ENCODE results near the gene CNTNAP2. TPM values are rescaled to one million over a fixed set of nuclear protein-coding genes. Genes with fewer than 3 reads are reported as not detected.

Gene CNTNAP2
- total and polyA plus RNA-seq, 8 donors, result 0.94 to 42.5 (median 38.6) TPM

DNA sequence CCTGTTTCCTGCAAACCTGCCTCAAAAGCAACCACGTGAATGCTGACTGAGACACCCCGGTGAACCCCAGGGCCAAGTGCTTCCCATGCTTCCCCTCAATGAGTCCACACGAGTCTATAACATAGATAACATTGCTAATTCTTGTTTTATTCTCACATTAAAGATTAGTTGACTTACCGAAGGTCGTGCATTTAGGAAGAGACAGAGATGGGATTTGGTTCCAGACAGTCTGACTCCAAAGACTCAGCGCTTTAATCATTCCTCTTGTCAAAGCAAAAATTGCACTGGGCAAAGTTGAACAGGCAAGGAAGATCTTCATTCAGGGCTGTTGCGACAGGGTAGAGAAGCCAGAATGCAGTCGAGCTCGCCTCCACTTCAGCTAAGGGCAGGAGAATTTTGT, 2038.4 kb downstream of the CNTNAP2 start:
- H3K36me3 ChIP-seq, result no peaks in the 10 kb centered on the region
- no peaks in the 10 kb centered on the region for H3K9me3 ChIP-seq
- H3K27me3 ChIP-seq, result no peaks in the 10 kb centered on the region
- no peak overlapping the region for H3K27ac ChIP-seq
- no peak overlapping the region for H3K4me3 ChIP-seq
- intact Hi-C loops (cut with DNase I), result no loop called here
- ATAC-seq, result no peak
- no peak for TF ChIP-seq CTCF (IDR thresholded peaks at IDR 0.05)
- H3K4me1 ChIP-seq, result peaks cover 0 to 4% of the 10 kb centered on the region in 2 donors
- no peak for DNase-seq

- DNase-seq (no peak), ATAC-seq (no peak)
- no peaks in the 10 kb centered on the region for H3K27me3 ChIP-seq
- no peak for TF ChIP-seq CTCF (IDR thresholded peaks at IDR 0.05)
- H3K27ac ChIP-seq, result no peak overlapping the region
- H3K36me3 ChIP-seq, result no peaks in the 10 kb centered on the region
- intact Hi-C loops (cut with DNase I), result no loop called here
- H3K4me1 ChIP-seq, result peaks cover 0 to 4% of the 10 kb centered on the region in 2 donors
- no peaks in the 10 kb centered on the region for H3K9me3 ChIP-seq
- H3K4me3 ChIP-seq, result no peak overlapping the region
Observed at GRCh38 chr7:148155826-148156225, 2039.2 kb downstream of the CNTNAP2 start.

GRCh38 chr7:148156233-148156632, 2039.6 kb downstream of the CNTNAP2 start:
- H3K27me3 ChIP-seq, result no peaks in the 10 kb centered on the region
- no peak for ATAC-seq
- no peak for TF ChIP-seq CTCF (IDR thresholded peaks at IDR 0.05)
- no peak for DNase-seq
- no peaks in the 10 kb centered on the region for H3K9me3 ChIP-seq
- H3K4me3 ChIP-seq, result no peak overlapping the region
- H3K36me3 ChIP-seq, result no peaks in the 10 kb centered on the region
- intact Hi-C loops (cut with DNase I), result no loop called here
- peaks cover 0 to 4% of the 10 kb centered on the region in 2 donors for H3K4me1 ChIP-seq
- H3K27ac ChIP-seq, result no peak overlapping the region

DNA sequence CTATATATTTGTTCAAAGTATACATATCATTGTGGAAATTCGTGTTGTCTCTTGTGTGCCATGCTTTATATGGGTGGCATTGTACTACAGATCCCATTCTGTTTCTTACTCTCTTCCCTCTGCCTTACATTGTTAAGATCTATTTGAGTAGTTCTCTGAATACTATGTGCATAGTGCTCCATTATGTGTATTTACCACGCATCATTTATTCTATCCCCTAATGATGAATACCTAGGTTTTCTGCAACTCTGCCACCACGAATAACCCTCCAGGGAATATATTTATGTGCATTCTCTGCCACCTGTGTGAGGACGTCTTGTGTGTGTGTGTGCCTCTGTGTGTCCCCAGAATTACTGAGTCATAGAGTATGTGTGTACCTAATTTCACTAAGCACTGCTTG, 2042.7 kb downstream of the CNTNAP2 start:
- Histone ChIP-seq H3K4me3 (no peak overlapping the region), H3K27ac (no peak overlapping the region), H3K4me1 (no peaks in the 10 kb centered on the region), H3K9me3 (no peaks in the 10 kb centered on the region), H3K27me3 (no peaks in the 10 kb centered on the region), H3K36me3 (no peaks in the 10 kb centered on the region)
- ATAC-seq (no peak), DNase-seq (no peak)
- intact Hi-C loops (cut with DNase I), result no loop called here
- TF ChIP-seq CTCF (IDR thresholded peaks at IDR 0.05), result no peak

GRCh38 chr7:148161776-148162175, 2045.2 kb downstream of the CNTNAP2 start:
- no peak for TF ChIP-seq CTCF (IDR thresholded peaks at IDR 0.05)

More at GRCh38 chr7:148161776-148162175, 2045.2 kb downstream of the CNTNAP2 start:
- no peaks in the 10 kb centered on the region for H3K36me3 ChIP-seq
- DNase-seq, result no peak
- no peaks in the 10 kb centered on the region for H3K9me3 ChIP-seq
- ATAC-seq, result no peak
- H3K27ac ChIP-seq, result no peak overlapping the region
- no peak overlapping the region for H3K4me3 ChIP-seq
- intact Hi-C loops (cut with DNase I), result no loop called here
- H3K27me3 ChIP-seq, result no peaks in the 10 kb centered on the region
- H3K4me1 ChIP-seq, result no peaks in the 10 kb centered on the region

Measured in left lung (tissue), 10 donors.